SKM-1 treated with dmso at 0.1 percent for 144 hours (cell line): Measurements from ENCODE around the gene CALML3.

Experiments used
- DNase-seq: peaks from one replicate; lab custom pipeline; 2025; ENCODE audit not compliant: unreplicated experiment; lab: John Stamatoyannopoulos, UW

The CALML3 gene

DNA sequence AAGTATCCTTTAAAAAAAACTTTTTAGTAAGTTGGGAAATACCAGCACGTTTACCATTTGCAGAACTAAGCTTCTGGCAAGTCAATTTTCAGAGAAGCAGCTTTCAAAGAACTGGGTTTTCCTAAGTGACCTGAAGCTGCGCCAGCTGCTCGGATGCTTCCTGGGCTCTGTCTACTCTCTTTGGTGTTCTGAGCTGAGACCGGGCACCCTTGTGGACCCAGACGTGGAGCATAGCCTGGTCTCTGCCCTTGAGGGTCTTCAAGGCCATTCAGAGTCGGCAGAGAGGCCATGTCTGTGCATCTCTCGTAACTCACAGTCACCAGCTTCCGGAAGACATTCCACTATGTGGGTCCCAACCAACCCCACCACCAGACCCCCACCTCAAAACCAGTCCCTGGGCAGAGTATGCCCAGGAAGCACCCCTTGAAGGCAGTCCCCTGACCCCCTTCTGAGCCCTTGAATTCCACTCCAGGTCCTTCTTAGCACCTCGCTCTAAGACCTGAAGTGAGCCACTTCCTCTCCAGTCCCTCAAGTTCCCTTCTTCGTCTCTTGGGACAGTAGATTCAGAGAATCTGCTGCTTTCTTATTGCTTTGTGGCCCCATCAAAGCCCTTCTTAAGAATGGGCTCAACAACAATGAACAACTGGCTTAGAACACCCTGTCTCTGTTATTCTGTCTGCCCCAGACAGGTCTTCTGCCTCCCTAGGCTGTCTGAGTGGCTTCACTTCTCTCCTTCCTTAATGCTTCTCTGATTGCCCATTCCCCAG is 33.9 kb upstream of the CALML3 start:
- no peak for DNase-seq

DNA sequence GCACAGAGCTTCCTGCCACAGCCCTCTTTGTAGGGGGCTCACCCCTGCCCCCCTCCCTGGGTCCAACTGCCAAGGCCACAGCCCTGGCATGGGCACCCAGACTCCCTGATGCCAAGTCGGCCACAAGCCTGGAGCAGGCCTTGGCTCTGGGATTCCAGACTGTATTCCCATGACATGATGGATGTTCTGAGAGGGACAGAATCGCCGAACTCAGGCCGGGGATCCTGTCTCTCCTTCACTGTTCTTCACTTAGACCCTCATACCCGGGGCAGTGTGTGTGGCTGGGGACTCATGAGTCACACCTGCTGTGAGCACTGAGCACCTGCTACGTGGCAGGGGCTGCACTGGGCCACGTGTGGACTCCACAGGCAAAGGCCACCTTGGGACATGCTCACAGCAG is 33.3 kb upstream of the CALML3 start:
- DNase-seq, result no peak

DNA sequence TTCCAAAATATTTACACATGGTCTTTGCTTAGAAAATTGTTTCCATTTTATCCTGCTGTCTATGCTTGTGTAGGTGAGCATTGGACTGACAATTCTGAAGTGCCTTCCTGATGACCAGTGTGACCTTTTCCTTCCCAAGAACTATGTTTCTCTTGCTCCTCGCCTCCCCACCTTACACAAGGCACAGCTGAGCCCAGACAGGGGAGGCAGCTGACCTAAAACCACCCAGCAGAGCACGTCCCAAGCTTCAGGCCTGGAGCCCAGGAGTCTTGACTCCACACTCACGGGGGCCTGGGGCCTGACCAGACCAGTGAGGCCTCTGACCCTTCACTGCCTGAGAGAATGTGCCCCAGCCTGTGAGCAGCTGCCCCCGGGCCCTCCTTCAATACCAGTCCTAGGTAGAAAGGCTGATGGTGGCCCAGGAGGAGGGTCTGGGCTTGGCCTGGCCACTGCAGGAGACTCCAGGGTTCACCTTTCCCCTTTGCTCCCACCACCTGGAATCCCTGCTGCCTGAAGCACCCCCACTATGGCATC is 32.4 kb upstream of the CALML3 start:
- DNase-seq, result no peak

DNA sequence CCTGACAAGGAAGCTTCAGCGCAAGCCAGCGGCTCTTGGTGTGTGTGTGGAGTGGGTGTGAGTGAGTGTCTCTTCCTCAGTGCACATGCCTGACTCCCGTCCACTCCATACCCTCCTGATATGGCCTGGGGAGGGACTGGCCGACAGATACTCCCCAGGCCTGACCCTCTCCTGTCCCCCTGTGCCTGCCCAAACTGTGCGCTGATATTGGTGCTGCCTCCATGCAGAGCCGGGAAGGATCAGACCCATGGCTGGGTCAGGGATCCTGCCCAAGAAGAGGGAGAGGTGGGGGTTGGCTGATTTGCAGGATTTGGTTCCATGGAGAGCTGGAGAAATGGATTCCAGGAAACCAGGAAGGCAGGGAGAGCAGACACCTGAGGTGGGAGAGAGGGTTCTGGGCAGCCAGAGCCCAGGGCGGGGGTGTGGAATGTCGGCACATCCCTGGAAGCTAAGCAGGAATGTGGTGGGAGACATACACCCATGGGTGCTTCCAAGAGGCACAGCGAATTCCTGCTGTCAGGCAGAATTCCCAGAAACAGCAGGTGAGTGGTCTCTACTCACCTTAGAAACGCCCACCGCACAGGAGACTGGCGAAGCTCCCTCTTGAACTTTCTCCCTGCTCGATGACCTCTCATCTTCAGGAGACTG is 31.7 kb upstream of the CALML3 start:
- DNase-seq, result no peak

DNA sequence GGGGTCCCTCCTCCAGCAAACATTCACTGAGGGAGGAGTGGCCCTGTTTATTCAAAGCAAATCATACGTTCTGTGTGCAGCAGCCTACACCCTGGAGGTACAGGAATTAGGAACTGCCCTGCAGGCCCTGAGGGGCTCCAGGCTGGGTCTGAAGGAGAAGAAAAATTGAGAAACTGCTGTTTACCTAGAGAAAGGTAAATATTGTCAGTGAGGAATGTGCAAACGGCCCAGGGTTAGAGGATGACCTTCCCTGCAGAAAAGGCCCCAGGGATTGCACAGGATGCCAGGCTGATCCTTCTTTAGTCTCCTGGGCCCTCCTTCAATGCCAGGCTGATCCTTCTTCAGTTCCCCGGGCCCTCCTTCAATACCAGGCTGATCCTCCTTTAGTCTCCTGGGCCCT is 31.1 kb upstream of the CALML3 start:
- DNase-seq, result no peak

DNA sequence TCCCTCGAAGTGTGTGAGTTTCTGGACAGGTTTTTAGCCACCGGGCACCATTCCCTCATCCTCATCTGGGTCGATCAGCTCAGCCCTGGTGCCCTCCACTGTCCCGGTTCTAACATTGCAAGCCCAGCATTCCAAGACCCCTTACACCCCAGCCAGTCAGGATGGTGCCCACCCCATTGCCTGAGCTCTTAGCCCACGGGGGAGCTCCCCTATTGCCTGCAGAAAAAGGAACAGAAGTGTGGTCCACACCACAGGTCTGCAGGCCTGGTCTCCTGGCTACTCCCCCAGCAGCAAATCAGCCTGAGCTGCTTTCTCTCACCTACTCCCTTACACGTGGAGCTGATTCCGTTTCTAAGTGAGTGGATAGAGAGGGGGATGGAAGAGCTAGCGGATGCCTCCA is 30.1 kb upstream of the CALML3 start:
- DNase-seq, result no peak

DNA sequence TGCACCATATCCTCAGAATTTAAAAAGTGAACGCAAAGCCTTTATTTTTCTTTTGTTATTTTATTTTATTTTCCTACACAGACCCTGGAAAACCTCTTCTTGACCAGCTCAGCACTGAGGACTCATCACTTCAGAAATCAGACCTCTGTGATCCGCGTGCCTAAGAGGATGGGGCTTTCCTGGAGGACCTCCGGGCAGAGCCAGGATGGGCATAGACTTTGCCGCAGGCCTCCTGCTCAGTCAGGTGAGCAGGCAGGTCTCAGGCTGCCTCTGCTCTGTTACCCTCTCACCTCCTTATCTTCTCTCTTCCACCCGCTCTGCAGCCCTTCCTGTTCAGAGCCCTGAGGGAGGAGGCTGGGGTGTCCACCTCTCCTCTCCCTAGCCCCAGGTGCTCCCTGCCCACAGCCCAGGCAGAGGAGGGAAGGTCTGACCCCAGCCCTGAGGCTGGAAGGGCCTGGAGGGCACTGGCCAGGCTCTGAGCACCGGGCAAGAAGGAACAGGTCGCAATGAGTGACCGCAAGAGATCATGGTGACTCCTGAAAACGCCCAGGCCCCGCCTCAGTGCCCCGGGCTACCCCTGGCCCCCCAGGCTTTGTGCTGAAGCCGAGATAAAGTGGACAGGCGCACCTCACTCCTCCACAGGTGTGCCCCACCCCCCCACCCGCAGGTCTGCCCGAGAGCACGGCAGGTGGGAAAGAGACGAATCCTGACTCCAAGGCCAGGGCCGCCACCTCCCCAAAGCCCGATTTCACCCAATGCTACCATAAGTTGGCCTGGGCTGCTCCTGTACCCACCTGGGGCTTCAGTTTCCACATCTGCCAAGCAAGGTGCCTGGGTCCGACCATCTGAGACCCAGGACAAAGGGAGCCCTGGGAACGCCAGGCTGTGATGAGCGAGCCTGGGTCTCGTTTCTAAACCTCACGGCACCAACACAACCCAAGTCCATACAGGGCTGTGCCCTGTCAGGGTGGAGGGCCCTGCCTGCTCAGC is 28.2 kb upstream of the CALML3 start:
- no peak for DNase-seq

DNA sequence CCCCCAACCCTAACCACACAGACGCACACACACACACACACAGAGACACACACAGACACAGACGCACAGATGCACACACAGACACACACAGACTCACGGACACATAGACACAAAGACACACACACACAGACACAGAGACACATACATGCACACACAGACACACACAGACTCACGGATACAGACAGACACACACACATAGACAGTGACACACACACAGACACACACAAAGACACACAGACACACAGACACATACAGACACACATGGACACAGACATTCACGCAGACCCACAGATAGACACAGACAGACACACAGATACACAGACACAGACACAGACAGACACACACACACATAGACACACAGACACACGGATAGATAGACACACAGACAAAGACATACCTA is 27.5 kb upstream of the CALML3 start:
- no peak for DNase-seq

DNA sequence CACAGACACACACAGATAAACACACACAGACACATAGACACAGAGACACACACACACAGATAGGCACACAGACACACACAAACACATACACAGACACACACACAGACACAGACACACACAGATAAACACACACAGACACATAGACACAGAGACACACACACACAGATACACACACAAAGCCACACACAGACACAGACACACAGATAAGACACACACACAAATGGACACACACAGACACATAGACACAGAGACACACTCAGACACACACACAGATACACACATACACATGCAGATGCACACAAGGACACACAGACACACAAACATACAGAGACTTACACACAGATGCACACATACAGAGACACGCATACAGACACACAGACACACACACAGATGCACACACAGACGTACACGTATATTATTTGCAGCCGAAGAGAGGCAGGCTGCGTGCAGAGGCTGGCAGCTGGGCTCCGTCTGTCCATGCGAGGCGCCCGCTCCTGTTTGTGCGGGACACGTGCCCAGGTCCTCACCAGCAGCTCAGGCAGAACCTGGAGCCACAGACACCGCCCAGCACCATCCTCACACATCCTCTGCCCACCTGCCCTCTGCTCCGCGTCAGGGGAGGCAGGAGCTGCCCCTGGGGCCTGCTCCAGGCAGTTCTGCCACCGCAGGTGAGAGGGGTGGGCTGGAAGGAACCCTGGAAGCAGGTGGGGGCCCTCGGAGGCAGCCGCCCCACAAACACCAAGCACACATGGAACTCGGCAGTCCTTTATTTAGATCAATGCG is 26.6 kb upstream of the CALML3 start:
- DNase-seq, result no peak

DNA sequence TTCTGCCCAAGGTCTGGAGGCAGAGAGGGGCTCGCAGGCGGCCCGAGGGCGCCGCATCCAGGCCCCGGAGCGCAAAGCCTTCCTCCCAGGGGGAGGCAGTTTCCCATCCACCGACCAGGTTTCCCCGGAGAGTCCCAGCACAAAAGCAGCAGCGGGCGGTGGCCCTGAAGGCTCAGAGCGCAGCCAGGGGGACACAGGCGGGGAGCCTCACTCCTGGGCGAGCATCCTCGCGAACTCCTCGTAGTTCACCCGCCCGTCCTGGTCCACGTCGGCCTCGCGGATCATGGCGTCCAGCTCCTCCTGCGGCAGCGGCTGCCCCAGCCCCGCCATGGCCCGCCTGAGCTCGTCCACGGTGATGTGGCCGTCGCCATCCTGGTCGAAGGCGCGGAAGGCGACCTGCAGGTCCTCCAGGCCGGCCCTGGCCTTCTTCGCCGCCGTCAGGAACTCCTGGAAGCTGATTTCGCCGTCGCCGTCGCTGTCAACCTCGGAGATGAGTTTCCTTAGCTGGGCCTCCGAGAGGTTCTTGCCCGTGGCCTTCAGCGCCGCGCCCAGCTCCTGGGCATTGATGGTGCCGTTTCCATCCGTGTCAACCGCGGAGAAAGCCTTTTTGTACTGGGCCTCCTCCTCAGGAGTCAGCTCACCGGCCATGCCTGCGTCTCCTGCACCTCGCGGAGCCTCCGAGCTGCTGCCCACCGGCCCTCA is 25.8 kb upstream of the CALML3 start:
- DNase-seq, result no peak

DNA sequence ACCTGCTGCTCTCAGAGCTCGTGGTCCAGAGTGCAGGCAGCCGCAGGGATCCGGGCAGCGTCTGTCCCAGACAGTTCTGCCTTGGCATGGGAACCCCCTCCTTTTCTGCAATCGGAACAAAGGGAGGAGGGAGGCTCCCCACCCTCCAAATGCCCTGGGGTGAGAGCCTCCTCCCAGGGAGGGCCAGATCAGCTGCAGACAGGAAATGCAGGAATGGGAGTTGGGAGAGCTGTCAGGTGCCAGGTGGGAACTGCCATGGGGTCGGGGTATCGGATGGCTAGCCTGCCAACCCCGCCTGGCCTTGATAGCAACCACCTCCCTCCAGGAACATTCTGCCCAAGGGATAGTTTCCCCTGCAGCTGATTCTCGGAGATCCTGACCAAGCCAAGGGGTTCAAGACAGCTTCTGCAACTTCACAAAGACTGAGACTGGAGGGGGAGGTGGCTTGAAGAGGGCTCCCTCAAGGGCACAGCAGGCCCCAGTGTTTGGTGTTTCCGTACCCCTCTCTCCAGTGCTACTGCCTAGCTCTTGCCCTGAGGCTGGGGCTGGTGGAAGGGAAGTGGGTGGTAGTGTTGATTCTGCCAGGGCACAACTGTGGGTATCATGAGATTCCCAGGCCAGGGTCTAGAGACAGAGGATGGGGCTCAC is 25.1 kb upstream of the CALML3 start, which contains the start of gene CALML5:
Gene CALML5 (minus strand): TSS at position 78 of the 648 bp plus-strand sequence. CDS start 132 bp downstream, outside the sequence.
- no peak for DNase-seq

DNA sequence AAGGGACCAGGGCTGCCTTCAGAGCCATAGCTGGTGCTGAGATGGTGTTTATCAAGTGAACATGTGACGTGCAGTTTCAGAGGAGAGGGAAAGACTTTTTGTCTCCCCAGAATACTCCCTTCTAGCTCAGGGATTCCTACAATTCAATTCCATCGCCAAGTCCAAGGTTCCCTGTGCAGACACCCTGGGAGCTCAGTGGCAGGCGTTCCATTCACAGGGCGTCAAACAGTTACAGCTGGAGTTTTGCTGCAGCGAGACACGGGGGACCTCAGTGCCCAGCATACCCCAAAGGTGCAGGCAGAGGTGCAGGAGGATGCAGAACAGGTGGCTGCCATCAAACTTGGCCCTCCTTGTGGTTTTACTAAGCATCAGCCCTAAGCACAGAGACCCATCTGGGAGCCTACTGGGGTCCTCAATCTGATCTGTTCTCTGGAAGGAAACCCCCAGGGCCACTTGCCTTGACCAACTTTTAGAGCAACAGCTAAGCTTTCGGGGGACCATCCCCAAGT is 24.5 kb upstream of the CALML3 start:
- no peak for DNase-seq

DNA sequence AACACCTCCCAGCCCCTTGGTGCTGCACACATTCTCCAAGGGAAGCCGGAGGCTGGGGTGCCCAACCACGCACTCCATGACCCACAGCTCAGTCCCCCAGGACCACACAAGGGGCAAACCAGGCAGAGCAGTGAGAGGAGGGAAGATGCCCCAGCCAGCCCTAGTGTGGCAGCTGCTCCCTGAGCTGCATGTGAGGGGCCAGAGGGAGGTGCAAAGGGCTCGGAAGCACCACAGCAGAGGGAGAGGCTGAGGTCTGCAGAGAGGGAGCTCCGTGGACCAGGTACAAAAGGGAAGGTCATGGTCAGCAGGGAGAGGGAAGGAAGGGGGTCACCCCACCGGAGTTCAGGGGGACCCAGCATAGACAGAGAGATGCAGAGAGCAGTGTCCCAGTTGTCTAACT is 23.9 kb upstream of the CALML3 start:
- DNase-seq, result no peak

DNA sequence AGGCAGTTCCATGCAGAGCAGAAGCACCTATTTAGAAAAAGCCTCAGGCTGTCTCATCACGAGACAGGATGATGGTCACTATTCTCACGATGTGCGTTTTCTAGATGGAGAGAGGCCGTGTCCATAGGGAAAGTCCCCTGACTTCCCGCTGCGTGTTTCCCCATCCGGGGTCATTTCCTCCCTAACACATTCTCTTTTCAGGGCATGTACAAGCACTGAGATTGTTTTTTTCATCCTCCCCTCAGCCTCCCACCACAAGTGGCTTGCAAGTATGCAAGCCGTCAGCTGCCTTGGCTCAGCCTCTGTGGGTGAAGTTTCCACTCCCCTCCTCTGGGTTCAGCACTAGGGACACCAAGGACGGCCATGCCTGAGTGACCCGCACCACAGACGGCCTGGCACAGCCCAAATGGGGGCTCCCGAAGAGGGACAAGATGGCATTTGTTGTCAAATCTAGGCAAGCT is 22.7 kb upstream of the CALML3 start:
- no peak for DNase-seq

DNA sequence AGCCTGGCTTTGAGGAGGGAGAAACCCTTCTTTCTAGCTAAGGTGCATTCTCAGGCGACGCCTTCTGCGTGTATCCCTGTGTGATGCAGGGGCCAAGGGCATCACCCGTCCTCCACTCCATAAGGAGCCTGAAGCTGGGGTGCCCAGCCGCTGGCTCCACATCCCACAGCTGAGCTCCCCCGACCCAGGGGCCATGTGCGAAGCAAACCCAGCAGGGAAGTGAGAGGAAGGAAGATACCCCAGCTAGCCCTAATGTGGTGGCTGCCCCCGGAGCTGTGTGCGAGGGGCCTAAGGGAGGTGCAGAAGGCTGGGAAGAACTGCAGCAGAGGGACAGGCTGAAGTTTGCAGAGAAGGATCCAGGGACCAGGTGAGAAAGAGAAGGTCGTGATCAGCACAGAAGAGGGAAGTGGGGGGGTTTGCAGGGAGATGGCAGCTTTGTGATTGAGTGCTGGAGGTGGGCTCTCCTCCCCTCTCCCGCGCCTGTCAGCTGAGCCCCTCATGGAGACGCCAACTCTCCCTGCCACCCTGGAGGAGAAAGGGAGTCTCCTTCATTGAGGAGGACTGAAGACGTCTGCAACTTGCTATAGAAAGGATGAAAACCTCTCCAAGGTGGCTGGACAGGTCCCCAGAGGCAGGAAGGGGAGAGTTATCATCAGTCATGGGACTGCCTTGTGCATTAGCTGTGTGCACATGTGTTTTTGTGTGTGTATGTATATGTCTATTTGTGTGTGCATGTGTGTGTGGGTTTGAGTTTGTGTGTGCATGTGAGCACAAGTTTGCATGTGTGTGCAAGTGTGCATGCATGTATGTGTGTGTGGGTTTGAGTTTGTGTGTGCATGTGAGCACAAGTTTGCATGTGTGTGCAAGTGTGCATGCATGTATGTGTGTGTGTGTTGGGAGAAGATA is 21.9 kb upstream of the CALML3 start:
- no peak for DNase-seq

DNA sequence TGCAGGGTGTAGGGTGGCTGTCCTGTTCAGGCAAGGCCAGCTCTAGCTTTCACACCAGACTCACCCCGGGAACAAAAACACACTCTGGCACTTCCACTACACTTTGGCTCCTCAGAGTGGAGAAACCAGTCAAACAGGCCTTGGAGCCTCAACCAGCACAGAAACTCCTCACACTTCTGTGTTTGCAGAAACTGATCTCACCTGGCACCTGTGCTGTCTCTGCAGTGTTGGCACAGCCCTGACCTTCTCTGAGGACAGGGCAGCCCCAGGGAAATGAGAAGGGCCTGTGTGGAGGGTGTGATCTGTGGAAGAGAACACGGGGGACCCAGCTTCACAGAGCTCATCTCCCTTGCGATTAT is 21.3 kb upstream of the CALML3 start:
- DNase-seq, result no peak

DNA sequence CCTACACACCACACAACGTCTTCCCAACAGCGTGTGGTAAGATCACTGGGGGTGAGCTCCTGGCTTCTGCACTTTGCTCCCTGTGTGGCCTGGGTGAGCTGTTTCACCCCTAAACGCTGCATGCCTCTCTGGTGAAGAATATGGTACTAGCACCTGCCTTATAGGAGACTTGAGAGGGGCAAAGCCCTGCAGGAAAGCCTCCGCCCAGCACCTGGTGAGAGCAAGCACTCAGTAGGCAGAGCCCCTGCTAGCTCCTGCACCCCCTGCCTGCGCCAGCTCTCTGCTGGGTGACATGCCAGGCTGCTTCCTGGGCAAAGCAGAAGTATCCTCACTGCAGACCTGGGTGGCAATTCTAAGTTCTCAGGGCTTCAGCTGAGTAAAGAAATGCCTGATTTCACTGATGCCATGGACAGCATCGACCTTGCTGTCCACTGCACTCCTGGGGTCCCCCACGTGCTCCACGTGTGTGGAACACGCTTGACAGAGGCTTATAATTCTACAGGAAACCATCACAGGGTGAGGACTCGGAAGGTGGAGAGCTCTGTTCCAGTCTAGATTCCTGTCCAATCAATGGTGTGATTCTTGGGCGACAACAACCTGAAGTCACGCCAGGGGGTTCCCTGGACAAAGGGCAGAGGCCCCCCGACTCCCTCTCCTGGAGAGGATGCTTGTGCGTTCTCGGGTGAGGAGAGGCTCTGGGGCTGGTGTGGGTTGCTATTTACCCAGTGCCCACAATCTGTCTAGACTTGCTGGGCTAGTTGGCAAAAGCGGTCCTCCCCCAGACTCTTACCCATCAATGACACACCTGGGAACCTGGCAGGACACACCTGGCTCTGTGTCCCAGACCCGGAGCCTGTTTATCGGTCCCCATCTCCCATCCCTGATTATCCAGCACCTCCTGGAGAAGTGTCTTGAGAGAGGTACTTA is 20.4 kb upstream of the CALML3 start:
- no peak for DNase-seq
